ENCODE measurements around the gene SMURF2.
"Not testable (repeated sequence)": the region's sequence is repeated elsewhere in the genome, so short reads cannot be mapped to it uniquely, and the experiment has no call there.

The SMURF2 gene

DNA sequence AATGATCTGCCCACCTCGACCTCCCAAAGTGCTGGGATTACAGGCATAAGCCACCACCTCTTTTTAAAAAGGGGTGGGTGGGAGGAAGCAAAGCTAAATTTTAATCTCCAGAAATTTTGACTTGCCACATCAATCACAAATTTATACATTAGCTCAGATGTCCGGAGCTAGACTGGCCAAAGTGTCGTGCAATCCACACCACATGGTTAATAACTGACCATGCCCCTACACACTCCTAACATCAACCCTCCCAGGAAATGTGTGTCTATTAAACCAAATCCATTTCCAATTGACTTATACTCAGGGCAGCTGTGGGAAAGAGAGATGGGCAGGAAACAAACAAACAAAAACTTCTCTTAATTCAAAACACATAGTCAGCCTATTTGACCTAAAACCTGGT is 29.9 kb downstream of the SMURF2 start:
- DNase-seq (ENCODE audit: low read depth, low spot score), result no peak

DNA sequence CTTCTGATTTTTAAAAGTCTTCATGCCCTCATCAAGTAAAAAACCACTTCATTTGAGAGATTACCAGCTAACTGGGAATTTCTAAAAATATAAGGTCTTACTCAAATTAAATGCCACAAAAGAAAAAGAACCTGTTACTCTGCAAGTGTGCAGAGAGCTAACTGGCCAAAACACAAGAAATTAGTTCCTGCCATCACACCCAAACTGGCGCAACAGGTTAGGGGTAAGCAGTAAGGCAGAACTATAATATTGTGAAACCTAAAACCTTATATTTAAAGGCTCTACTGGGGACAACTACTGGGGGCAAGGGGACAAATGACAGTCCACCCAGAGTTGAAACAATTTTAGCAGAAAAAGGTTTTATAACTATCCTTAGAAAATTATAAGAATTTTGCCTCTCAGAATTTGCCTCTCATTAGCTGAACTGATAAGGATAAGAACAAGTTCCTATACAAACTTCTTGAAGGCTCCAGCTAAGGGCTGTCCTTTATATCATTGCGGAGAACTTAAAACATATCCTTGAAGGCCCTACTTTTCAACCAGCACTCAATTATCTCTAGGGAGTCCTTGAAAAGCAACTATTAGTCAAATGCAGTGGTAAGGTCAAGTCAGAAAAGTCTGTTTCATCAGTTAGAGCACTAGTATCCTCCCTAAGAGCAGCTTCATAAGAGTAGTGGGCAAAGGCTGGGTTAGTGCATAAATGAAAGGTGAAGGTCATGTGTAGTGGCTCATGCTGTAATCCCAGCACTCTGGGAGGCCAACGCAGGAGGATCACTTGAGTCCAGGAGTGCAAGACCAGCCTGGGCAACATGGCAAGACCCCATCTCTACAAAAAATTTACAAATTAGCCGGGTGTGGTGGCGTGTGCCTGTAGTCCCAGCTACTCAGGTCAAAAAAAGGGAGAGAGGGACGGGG is 31.5 kb downstream of the SMURF2 start:
- DNase-seq (ENCODE audit: low read depth, low spot score), result no peak

DNA sequence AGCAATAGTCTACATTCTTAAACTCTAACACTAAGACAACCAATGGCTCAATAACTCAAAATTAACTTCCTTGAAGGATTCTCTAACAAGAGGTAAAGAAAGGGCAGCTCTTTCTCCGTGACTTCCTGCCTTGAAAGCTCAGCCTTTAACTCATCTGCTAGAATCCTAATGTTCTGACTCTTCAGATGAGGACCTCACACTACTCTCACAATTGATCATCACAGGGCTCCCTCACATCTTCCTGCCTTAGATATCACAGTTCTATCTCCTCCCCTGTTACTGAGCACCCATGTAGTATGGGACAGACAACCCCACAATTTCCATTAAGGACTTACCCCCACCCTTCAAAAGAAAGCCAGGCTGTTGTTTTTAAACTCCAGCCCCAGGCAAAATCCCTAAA is 33.5 kb downstream of the SMURF2 start:
- DNase-seq (ENCODE audit: low read depth, low spot score), result no peak

DNA sequence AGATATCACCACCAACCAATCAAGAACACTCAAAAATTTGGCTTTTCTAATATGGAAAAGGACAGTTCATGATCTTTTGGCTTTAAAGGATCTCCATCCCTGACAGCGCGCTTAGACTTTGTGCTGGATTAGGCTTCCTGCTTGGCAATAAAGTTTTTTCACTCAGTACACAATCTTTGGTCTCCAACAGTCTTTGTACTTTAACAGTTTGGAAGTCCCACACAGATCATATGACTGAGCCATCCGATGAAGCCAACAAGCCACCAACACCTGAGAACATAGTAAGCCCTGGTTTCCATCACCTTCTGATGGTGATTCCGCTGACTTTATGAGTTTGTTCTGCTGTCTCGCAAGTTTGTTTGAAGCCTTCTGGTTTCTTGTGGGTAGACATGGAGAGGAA is 34.3 kb downstream of the SMURF2 start:
- no peak for DNase-seq (ENCODE audit: low read depth, low spot score)

DNA sequence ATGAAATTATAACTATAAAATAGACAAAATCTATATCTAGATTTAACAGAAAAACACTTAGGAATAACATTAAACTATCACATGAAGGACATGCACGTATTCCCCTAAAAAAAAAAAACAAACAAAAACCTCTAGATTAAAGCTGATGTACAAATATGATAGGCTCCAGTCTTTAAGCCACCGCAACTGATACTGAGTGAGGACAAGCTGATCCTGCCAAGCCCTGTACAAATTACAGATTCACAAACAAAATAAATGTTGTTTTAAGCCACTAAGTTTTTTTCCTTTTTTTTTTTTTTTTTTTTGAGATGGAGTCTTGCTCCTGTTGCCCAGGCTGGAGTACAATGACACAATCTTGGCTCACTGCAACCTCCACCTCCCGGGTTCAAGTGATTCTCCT is 35.3 kb downstream of the SMURF2 start:
- no peak for DNase-seq (ENCODE audit: low read depth, low spot score)

DNA sequence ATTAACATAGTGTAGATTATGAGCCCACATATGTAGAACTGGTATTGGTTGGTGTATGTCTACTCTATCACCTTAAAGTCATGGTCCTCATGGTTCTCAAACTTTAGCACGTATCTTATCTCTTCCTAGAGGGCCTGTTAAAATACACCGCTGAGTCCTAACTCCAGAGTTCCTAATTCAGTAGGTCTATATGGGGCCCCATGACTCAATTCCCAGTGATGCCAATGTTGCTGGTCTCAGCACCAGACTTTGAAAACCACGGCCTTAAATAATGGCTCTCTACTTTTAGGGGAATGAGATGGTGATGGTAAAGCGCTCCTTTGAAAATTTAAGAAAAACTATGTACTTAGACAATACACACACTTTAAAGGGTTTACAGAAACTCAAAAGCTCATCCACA is 36.6 kb downstream of the SMURF2 start:
- DNase-seq (ENCODE audit: low read depth, low spot score), result no peak

DNA sequence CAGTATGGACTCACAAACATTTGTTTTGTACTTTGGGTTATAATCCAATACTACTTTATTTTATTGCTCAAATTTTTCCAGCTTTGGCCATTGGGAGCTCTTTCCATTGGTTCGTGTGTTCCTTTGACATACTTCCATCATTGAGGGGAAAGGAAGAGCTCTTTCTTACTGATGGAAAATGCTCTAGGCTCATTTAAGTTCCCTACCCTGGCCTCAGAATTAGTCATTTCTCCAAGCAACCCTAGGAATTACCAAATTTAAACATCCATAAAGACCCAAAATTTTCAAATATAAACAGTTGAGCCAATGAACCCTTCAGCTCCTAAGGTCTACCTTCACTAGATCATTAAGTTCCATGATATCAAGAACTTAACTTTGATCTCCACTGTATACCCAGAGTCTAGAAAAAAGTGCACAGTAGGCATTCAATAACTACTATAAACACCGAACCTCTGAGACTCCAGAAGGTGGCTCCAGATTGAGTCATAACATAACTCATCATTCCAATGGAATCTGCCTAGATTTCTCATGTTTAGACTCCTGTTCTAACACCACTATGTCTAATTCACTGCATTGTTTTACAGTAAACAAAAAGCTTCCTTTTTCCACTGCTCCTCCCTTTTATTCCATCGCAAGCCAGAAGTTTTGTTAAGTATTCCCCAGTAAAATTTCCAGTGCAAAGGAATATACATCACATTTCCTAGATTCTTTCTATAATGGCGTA is 39.0 kb downstream of the SMURF2 start:
- no peak for DNase-seq (ENCODE audit: low read depth, low spot score)

DNA sequence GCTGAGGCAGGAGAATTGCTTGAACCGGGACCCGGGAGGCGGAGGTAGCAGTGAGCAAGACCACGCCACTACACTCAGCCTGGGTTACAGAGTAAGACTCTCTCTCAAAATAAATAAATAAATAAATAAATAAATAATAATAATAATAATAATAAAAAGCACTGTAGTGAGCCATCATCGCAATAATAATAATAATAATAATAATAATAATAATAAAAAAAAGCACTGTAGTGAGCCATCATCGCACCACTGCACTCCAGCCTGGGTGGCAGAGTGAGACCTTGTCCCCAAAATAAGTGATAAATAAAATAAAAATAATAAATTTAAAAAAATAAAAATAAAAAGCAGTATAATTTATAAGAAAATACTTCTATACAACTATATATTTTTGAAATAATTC is 40.3 kb downstream of the SMURF2 start:
- no peak for DNase-seq (ENCODE audit: low read depth, low spot score)

DNA sequence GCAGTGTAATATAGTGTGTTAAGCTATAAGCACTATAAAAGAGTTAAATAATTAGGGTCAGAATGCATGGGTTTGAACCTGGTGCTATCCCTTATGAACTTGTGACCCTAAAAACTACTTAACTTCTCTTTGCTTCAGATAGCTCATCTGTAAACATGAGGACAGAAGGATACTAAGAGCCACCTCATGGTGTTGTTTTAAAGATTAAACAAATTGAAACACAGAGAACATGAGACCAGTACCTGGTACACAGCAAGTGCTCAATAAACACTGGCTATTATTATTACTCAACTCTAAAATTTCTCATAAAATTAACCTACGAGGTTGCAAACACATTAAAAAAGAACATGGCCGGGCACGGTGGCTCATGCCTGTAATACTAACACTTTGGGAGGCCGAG is 43.3 kb downstream of the SMURF2 start:
- no peak for DNase-seq (ENCODE audit: low read depth, low spot score)

DNA sequence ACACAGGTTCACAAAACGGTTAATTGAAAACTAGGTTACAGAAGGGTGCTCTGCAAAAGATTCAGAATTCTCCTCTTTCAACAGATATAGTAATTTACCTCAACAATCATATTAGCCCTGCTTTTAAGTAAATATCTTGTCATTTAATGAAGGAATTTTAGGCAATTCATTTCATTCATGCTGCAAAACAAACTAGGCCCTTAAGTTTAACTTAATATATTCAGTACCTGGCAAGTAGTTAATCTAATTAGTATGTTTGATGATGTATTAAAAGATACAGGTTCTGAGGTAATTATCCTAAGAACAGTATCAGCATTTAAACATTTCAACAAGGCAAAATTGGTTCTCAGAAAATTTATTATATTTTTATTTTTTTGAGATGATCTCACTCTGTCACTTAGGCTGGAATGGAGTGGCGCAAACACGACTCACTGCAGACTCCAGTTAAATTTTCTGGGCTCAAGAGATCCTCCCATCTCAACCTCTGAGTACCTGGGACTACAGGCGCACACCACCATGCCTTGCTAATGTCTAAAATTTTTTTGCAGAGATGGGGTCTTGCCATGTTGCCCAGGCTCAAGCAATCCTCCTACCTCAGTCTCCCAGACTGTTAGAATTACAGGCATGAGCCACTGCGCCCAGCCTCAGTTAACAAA is 44.9 kb downstream of the SMURF2 start:
- no peak for DNase-seq (ENCODE audit: low read depth, low spot score)

DNA sequence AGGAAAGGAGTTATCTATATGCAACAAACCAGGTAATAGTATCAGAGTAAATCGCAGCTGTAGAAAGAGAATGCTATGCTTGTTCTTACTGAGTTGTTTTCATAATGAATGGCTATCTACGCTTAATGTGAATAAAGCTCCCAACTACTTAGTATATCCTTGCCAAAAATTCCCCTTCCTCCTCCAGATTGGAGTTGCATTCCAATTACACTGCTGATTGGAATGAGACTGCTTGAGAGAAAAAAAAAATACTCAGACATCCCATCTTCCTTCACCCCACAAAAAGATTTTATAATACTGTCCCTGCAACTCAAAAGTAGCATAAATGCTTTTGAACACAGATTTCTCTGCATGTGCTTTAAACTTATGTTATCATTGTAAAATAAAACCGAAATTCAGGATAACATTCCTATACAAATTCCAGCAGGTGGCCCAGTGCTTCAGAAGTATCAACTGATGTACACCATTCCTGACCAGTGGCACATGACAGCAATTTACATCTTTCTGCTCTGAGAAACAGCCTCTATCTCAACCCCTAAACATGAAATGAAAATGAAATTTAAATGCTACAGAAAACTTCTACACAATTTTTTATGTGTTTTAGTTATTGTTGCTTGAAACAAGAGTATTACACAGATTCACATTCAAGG is 47.0 kb downstream of the SMURF2 start:
- DNase-seq (ENCODE audit: low read depth, low spot score), result no peak

DNA sequence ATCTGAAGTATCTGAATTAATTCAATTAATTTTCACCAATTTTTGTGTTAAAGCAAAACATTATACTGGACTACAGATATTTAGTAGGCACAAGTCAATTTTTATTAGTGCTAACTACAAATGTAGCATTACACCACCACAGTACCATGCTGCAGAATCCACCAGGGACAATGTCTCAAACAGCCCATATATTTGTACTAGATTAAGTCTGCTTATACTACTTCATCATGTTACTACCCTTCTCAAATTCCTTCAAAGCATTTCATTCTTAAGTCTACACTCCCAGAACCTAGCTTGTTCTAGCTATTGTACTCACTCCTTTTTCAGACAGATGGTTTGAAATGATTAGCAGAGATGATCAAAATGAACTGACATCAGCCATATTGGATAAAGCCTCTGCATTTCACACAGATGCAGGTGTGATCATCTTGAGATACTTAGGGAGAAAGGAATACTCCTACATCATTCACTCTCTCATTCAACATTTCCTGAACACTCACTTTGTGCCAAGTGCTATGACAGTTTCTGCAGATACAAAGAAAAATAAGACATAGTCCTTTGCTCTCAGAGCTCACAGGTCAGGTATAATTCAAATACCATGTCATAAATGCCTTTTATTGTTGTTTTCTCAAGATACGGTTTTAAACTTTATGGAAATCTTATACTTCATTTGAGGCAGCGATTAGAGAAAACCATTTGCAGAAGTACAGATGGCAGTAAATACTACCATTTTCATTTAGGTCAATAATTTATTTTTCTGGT is 47.7 kb downstream of the SMURF2 start:
- no peak for DNase-seq (ENCODE audit: low read depth, low spot score)

DNA sequence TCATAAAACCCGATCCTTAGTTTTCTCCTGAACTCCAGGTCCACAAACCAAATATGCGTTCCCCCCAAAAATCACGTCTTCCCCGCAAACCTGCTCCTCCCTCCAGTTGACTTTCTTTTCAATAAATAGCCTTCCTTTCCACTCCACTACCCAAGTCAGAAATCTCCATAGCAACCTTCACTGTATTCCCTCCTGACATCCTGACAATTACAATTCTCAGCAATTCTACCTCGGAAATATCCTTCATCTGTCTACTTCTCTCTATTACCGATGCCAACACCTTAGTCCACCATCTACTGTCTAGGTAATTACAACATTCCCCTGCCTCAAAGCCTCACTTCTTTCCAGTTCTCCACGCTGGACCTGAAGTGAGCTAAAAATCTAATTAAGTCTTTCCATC is 50.7 kb downstream of the SMURF2 start:
- DNase-seq (ENCODE audit: low read depth, low spot score), result no peak

DNA sequence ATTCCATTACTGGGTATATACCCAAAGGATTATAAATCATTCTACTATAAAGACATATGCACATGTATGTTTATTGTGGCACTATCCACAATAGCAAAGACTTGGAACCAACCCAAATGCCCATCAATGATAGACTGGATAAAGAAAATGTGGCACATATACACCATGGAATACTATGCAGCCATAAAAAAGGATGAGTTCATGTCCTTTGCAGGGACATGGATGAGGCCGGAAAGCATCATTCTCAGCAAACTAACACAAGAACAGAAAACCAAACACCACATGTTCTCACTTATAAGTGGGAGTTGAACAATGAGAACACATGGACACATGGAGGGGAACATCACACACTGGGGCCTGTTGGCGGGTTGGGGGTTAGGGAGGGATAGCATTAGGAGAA is 51.9 kb downstream of the SMURF2 start:
- DNase-seq (ENCODE audit: low read depth, low spot score), result not testable (repeated sequence)

DNA sequence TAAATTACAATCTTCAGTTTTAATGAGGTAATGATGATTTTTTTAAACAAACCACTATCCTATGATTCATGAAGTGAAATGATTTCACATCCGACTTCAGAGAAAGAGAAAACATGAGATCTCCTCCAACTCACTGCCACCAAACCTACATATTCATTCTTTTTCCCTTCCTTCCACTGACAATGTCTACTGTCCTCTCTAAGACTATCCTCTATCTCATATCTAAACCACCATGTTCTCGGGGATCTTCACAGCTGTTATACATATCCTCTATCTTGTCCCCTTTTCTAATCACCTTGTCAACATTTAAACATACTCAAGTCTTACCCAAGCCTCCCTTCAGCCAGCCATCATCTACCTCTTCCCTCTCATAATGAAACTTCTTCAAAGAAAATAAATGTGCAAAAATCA is 53.5 kb downstream of the SMURF2 start:
- DNase-seq (ENCODE audit: low read depth, low spot score), result no peak

DNA sequence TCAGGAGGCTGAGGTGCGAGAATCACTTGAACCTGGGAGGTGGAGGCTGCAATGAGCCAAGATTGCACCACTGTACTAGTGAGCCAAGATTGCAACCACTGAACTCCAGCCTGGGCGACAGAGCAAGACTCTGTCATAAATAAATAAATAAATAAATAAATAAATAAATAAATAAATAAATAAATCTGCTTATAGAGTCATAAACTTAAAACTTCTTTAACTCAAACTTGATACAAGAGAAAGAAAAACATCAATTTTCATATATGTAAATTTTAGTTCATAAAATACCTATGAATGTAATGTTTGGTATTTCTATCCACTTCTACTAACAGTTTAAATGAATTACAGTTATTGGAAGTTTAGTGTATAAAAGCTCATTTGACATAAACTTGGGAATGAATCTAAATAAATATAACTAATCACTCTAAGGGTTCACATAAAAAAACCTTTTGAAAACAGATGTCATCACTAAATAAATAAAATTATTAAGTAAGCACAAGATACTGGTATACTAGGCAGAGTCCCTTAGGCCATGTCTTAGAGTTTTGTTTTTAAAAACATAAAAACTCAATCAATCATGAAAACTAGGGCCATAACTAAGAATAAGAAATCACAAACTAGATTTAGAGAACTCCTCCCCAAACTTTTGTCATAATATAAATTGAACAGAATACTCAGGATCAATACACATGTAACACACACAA is 54.1 kb downstream of the SMURF2 start:
- DNase-seq (ENCODE audit: low read depth, low spot score), result no peak

DNA sequence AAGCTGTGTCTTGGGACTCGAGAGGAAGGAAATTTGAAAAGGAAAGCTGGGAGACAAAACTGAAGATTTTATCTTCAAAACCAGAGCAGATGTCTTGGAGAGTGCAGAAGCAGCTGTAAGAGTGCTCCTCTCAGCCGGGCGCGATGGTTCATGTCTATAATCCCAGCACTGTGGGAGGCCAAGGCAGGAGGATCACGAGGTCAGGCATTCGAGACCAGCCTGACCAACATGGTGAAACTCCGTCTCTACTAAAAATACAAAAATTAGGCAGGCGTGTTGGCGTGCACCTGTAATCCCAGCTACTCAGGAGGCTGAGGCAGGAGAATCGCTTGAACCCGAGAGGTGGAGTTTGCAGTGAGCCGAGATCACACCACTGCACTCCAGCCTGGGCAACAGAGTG is 57.6 kb downstream of the SMURF2 start:
- DNase-seq (ENCODE audit: low read depth, low spot score), result not testable (repeated sequence)

DNA sequence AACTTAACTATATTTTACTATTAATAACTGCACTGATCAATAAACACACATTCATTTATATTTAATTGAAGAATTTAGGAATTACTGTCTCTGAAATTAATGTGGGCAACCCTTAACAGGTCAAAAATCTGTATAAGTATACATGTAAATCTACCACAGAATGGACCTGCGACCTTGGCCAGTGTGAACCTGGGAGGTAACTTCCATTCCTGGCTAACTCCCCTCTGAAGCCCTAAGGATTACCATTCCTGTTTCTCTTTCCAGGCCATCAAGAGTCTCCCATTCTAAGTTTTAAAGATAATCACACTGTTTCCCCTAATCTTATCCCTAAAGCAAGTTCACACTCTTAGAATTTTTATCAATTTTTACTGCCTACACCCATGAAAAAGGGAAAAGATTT is 58.1 kb downstream of the SMURF2 start:
- DNase-seq (ENCODE audit: low read depth, low spot score), result no peak

DNA sequence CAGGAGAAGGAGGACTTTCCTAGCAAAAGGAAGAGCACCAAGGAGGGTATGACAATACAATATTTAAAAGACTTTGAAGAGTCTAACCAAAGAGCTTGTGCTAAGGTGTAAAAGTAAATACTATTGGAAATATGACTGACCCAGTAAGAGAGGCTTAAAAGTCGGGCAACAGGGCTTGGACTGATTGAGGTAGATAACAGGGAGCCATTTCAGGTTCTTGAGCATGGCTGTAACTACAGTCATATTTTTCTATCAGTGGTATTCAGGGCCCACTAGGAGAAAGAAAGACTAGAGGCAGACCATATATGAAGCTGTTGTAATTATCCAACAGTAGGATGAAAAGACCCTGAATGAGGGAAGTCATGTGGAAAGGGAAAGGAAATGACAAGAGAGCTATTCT is 62.3 kb downstream of the SMURF2 start:
- no peak for DNase-seq (ENCODE audit: low read depth, low spot score)

DNA sequence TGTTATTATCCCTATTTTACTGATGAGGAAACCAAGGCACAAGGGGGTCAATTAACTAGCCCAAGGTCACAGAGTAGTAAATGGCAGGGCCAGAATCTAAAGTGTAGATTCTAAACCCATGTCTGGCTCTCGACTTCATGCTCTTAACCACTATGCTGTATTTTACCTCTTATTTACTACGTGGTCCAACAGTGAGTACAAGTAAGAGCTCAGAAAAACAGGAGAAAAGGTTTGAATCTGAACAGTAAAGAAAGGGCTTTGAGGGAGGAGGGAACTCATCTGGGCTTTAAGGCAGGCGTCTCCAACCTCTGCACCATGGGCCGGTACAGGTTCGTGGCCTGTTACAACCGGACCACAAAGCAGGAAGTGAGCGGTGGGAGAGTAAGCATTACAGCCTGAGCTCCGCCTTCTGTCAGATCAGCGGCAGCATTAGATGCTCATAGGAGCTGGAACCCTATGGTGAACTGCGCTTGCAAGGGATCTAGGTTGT is 62.9 kb downstream of the SMURF2 start:
- no peak for DNase-seq (ENCODE audit: low read depth, low spot score)
